BE2C (cell line): ENCODE results near the gene DTX3.

Source experiments
- DNase-seq: peaks from one replicate; pipeline ENCODE4 v3.0.0-alpha.2; 2020
- H3K27me3 ChIP-seq: fragments of 250-450 bp; sonication (Bioruptor Pico); 2 replicates; pipeline ENCODE4 v1.5.1; 2020; ENCODE audit warnings: mild to moderate bottlenecking
- H3K36me3 ChIP-seq: fragments of 250-450 bp; sonication (Bioruptor Pico); 2 replicates; pipeline ENCODE4 v1.5.1; 2020; ENCODE audit warnings: mild to moderate bottlenecking
- H3K4me1 ChIP-seq: fragments of 250-450 bp; sonication (Bioruptor Pico); 2 replicates; pipeline ENCODE4 v1.5.1; 2020
- H3K4me3 ChIP-seq: 2 replicates; pipeline ENCODE4 v1.5.1; 2011; ENCODE audit warnings: low read depth, low read length
- H3K9me3 ChIP-seq: fragments of 250-450 bp; sonication (Bioruptor Pico); 2 replicates; pipeline ENCODE4 v1.5.1; 2020
- TF ChIP-seq, protein P1 (sequence below): IDR thresholded peaks from 2 replicates; pipeline ENCODE4 v1.5.1; 2012; ENCODE audit warnings: mild to moderate bottlenecking, low read depth, low read length

The DTX3 gene

DNA sequence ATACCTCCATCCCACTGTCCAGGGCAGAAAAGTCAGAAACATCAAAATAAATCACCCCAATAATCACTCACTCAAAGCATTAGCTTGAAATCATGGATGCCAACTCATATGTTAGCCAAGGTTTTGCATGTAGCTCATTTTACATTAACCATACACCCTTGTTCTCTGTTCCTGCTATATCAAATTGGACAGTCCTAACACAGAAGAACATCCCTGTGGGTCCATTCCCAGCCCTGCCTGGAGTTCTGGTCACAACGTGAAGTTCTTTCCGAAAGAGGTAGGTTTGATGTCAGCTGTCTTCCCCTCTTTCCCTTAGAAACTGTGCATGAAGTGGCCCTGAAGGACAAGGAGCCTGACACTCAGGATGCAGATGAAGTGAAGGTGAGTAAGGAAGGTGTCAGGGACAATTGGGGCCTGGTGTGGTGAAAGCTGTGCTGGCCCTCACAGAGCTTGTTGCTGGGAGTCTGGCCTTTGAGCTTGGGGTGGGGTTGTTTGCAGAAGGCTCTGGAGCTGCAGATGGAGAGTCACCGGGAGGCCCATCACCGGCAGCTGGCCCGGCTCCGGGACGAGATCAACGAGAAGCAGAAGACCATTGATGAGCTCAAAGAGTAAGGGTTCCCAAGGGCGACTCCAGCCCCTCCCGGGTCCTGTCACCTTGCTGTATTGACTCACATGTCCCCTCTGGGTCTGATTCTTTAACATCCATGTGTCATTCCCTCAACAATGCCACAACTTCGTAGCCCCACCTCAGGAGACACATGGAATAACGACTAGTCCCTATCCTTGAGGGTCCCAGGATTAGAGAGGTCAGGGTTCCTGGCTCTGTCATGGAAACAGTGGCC lies 28.6 kb upstream of the DTX3 start:
- TF ChIP-seq, protein P1, sequence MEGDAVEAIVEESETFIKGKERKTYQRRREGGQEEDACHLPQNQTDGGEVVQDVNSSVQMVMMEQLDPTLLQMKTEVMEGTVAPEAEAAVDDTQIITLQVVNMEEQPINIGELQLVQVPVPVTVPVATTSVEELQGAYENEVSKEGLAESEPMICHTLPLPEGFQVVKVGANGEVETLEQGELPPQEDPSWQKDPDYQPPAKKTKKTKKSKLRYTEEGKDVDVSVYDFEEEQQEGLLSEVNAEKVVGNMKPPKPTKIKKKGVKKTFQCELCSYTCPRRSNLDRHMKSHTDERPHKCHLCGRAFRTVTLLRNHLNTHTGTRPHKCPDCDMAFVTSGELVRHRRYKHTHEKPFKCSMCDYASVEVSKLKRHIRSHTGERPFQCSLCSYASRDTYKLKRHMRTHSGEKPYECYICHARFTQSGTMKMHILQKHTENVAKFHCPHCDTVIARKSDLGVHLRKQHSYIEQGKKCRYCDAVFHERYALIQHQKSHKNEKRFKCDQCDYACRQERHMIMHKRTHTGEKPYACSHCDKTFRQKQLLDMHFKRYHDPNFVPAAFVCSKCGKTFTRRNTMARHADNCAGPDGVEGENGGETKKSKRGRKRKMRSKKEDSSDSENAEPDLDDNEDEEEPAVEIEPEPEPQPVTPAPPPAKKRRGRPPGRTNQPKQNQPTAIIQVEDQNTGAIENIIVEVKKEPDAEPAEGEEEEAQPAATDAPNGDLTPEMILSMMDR: no peak
- Histone ChIP-seq H3K9me3 (no peaks in the 10 kb centered on the region), H3K4me1 (no peaks in the 10 kb centered on the region), H3K27me3 (no peaks in the 10 kb centered on the region), H3K36me3 (peaks cover 20% of the 10 kb centered on the region), H3K4me3 (no peak overlapping the region)
- no peak for DNase-seq

DNA sequence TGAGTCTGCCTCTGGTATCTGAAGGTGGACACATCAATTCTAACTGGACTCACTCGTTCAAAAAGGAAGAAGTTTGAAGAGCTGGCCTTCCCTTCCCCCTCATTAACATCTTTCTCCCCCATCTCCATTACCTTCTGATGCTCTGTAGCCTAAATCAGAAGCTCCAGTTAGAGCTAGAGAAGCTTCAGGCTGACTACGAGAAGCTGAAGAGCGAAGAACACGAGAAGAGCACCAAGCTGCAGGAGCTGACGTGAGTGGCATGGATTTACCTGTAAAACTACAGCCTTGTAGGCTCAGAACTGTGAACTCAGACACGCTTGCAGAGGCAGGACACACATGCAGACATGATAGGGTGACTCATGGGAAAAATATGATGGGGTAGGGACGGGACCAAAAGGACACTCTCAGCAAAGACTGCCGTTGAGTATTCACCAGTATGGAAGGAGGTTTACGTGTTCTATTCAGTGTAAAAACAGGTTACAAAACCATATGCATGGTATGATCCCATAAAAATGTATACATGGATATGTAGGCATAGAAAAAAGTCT lies 27.9 kb upstream of the DTX3 start:
- Histone ChIP-seq H3K4me1 (no peaks in the 10 kb centered on the region), H3K36me3 (peaks cover 24% of the 10 kb centered on the region), H3K4me3 (no peak overlapping the region), H3K27me3 (no peaks in the 10 kb centered on the region), H3K9me3 (no peaks in the 10 kb centered on the region)
- TF ChIP-seq, protein P1: no peak
- DNase-seq: no peak

DNA sequence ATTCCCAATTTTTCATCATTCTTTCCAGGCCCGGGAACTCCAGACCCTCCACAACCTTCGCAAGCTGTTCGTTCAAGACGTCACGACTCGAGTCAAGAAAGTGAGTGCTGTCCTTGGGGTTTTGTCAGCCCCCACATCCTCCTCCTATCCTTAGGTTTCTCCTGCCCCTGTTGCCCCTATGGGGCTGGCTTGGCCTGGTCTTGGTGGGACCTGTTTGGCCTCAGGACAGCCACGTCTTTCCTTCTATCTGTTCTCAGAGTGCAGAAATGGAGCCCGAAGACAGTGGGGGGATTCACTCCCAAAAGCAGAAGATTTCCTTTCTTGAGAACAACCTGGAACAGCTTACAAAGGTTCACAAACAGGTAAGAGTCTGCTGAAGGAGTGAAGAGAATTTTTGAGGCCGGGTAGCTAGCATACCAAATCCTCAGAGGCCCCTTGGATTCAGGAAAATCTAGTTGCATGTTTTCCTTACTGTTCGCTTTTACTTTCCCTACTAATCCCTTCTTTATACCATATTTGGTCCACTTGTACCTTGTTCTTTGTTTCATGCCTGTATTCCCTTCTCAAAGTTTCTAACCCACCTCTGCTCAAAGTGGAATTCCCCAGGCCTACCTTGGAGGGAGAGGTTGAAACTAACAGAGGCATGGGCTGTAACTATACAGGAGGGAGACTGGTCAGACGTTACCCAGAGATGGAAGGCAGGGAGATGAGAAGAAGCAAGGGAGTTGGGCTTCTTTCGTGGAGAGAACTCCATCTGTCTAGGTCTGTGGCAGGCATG lies 26.5 kb upstream of the DTX3 start:
- TF ChIP-seq, protein P1: no peak
- no peaks in the 10 kb centered on the region for H3K27me3 ChIP-seq
- no peak for DNase-seq

DNA sequence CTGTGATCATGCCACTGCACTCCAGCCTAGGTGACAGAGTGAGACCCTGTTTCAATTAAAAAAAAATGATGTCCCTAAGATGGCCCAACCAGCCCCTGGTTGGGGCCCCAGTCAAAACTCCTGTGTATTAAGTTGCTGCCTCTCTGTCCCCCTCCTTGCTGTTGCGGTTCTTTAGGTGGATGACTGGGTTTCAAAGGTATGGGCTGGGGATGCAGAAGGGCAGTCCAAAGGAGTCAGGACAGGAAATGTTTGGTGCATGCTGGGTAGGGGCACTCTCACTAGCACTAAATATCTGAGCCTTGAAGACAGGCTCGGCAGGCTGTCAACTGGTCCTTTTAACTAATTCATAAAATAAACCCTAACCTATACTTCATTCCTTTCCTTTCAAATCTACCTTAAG lies 25.6 kb upstream of the DTX3 start:
- H3K36me3 ChIP-seq: peaks cover 13% of the 10 kb centered on the region
- DNase-seq: no peak
- TF ChIP-seq, protein P1: no peak
- no peak overlapping the region for H3K4me3 ChIP-seq
- H3K9me3 ChIP-seq: no peaks in the 10 kb centered on the region
- H3K27me3 ChIP-seq: no peaks in the 10 kb centered on the region
- H3K4me1 ChIP-seq: no peaks in the 10 kb centered on the region

More for the DNA sequence above, 26.5 kb upstream of the DTX3 start:
- Histone ChIP-seq H3K4me3 (no peak overlapping the region), H3K9me3 (no peaks in the 10 kb centered on the region), H3K4me1 (no peaks in the 10 kb centered on the region), H3K36me3 (peaks cover 13% of the 10 kb centered on the region)

DNA sequence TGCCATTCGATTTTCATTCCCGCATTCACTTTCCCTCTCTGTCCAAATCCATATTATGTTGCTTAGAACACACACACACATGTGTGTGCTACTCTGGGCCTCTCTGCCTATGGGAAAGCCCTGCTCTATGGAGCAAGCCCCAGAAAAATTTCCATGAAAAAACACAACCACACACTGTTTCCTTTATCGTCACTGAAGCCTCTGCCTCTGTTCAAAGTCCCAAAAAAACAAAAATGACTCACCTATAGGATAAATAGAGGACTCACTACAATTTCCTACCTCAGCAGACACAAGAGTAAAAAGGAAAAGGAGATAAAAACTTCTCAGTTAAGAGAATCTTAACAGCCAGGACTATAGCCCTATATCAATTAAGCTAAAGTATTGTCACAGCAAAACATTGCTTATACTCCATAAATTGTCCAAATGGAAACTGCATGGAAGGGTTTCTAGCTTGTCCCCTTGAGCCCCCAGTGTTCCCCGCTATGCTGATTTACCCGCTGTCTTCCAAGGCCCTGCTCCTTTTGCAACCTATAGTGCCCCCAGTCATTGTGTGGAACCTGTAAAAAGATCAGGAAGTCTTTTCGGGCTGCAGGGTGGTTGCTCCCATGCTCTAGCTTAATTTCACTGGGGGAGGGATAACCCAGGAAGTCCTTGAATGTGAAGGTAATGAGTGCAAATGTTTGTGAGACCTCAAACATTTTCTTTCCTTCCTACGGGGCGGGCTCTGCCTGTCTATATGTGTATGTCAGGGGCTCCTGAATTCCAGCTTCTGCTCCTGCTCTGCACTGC lies 24.8 kb upstream of the DTX3 start:
- H3K27me3 ChIP-seq: no peaks in the 10 kb centered on the region
- H3K9me3 ChIP-seq: no peaks in the 10 kb centered on the region
- no peaks in the 10 kb centered on the region for H3K4me1 ChIP-seq
- TF ChIP-seq, protein P1: no peak
- H3K36me3 ChIP-seq: peaks cover 13% of the 10 kb centered on the region
- H3K4me3 ChIP-seq: no peak overlapping the region
- DNase-seq: no peak
